Measurements from ENCODE around the gene SOAT2. TPM values are rescaled to one million over a fixed set of nuclear protein-coding genes. Genes with fewer than 3 reads are reported as not detected.

SOAT2 gene
- total RNA-seq, 2 experiments from 2014 or later: 1.1 to 1.5 TPM

DNA sequence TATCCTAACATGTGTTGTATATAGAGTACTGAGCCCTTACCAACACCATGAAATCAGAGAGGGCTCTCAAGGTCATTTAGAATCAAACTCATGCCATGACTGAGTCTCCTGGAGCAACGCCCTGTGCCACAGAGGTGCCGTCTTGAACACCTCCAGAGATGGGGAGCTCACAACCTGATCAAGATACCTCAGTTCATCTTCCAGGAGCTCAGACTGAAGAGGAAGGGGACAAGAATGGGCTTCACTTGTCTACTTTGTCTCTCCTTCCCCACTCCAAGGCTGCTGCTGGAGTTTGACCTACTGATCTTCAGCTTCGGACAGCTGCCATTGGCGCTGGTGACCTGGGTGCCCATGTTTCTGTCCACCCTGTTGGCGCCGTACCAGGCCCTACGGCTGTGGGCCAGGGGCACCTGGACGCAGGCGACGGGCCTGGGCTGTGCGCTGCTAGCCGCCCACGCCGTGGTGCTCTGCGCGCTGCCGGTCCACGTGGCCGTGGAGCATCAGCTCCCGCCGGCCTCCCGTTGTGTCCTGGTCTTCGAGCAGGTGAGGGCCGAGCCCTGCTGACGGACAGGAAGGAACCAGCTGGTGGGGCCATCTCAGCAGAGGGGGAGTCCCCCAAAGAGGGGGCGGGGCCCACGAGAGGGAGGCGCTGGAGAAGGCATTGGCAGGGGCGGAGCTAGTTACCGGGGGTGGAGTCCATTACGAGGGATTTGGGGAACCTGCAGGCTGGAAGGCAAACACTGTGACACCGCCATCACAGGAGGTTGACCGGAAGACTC, 12.0 kb downstream of the SOAT2 start:
- Mint-ChIP-seq H3K9me3 (no peaks in the 10 kb centered on the region), H3K27me3 (no peaks in the 10 kb centered on the region), H3K4me3 (no peak overlapping the region), H3K4me1 (ENCODE audit: low read depth) (no peaks in the 10 kb centered on the region), H3K36me3 (no peaks in the 10 kb centered on the region), H3K27ac (no peak overlapping the region)
- ChIA-PET POLR2A (no interaction called here), CTCF (interaction anchor here (0.6 to 1.3 kb wide), 3 partner anchors 37 to 61 kb away, joined by 3 to 4 read pairs (median 3); no protein-coding TSS in a partner anchor)
- intact Hi-C loops (cut with micrococcal nuclease): no loop called here
- DNase-seq: no peak

- no peak for DNase-seq
- Mint-ChIP-seq H3K27ac (no peak overlapping the region), H3K27me3 (no peaks in the 10 kb centered on the region), H3K4me1 (ENCODE audit: low read depth) (no peaks in the 10 kb centered on the region), H3K36me3 (no peaks in the 10 kb centered on the region), H3K4me3 (no peak overlapping the region), H3K9me3 (no peaks in the 10 kb centered on the region)
- CTCF ChIA-PET: interaction anchor here (0.6 to 1.3 kb wide), 3 partner anchors 36 to 62 kb away, joined by 3 to 4 read pairs (median 3); no protein-coding TSS in a partner anchor
- POLR2A ChIA-PET: interaction anchor here (0.7 kb wide), 1 partner anchor 21 kb away, joined by 3 read pairs; no protein-coding TSS in a partner anchor
- intact Hi-C loops (cut with micrococcal nuclease): no loop called here
Measured at GRCh38 chr12:53115891-53116648, 12.8 kb downstream of the SOAT2 start.

- no peak overlapping the region for H3K27ac Mint-ChIP-seq
- no peak overlapping the region for H3K4me3 Mint-ChIP-seq
- no peaks in the 10 kb centered on the region for H3K9me3 Mint-ChIP-seq
- no peaks in the 10 kb centered on the region for H3K27me3 Mint-ChIP-seq
- ChIA-PET POLR2A (no interaction called here), CTCF (interaction anchor here (1.2 kb wide), 1 partner anchor 52 kb away, joined by 4 read pairs; no protein-coding TSS in a partner anchor)
- DNase-seq: no peak
- no peaks in the 10 kb centered on the region for H3K36me3 Mint-ChIP-seq
- no peaks in the 10 kb centered on the region for H3K4me1 Mint-ChIP-seq (ENCODE audit: low read depth)
- intact Hi-C loops (cut with micrococcal nuclease): no loop called here
Measured at GRCh38 chr12:53118751-53119300, 15.5 kb downstream of the SOAT2 start.

GRCh38 chr12:53120685-53121525, 17.6 kb downstream of the SOAT2 start:
- Mint-ChIP-seq H3K4me1 (ENCODE audit: low read depth) (no peaks in the 10 kb centered on the region), H3K4me3 (no peak overlapping the region), H3K9me3 (no peaks in the 10 kb centered on the region), H3K27me3 (no peaks in the 10 kb centered on the region), H3K36me3 (no peaks in the 10 kb centered on the region), H3K27ac (no peak overlapping the region)
- CTCF ChIA-PET: no interaction called here
- POLR2A ChIA-PET: no interaction called here
- DNase-seq: no peak
- intact Hi-C loops (cut with micrococcal nuclease): no loop called here

- no peak for DNase-seq
- H3K27me3 Mint-ChIP-seq: no peaks in the 10 kb centered on the region
- H3K9me3 Mint-ChIP-seq: no peaks in the 10 kb centered on the region
- ChIA-PET POLR2A (no interaction called here), CTCF (no interaction called here)
- H3K4me1 Mint-ChIP-seq (ENCODE audit: low read depth): no peaks in the 10 kb centered on the region
- intact Hi-C loops (cut with micrococcal nuclease): no loop called here
- no peak overlapping the region for H3K27ac Mint-ChIP-seq
- no peaks in the 10 kb centered on the region for H3K36me3 Mint-ChIP-seq
- no peak overlapping the region for H3K4me3 Mint-ChIP-seq
Measured at GRCh38 chr12:53122961-53123468, 19.7 kb downstream of the SOAT2 start.

DNA sequence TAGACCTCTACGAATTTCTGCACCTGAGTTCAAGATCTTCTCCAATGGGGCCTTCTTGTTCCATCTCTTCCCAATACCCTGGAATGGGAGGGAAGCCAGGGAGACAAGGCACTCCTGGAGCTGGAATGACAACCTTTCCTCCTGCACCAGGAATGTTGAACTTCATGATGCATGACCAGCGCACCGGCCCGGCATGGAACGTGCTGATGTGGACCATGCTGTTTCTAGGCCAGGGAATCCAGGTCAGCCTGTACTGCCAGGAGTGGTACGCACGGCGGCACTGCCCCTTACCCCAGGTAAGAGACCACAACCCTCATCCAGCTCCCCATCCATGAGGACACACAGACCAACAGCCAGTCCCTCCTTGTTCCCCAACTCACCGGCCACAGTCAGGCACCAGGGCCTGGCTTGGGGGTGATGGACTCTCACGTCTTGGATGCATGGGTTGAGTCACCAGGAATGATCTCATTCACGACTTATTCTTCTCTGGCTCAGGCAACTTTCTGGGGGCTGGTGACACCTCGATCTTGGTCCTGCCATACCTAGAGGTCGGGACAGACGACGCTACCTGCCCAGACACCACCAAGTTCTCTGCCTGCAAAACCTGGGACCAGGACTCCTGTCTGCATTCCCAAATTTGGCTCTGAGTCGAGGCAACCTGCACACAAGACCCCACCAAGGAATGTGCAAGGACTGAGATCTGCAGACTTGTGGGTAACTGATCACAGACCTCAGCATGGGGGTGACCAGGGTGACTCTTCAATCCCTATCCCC, 20.5 kb downstream of the SOAT2 start:
- intact Hi-C loops (cut with micrococcal nuclease): no loop called here
- ChIA-PET POLR2A (no interaction called here), CTCF (no interaction called here)
- no peaks in the 10 kb centered on the region for H3K9me3 Mint-ChIP-seq
- no peak overlapping the region for H3K4me3 Mint-ChIP-seq
- H3K27ac Mint-ChIP-seq: no peak overlapping the region
- H3K36me3 Mint-ChIP-seq: no peaks in the 10 kb centered on the region
- H3K4me1 Mint-ChIP-seq (ENCODE audit: low read depth): no peaks in the 10 kb centered on the region
- no peaks in the 10 kb centered on the region for H3K27me3 Mint-ChIP-seq
- DNase-seq: no peak

DNA sequence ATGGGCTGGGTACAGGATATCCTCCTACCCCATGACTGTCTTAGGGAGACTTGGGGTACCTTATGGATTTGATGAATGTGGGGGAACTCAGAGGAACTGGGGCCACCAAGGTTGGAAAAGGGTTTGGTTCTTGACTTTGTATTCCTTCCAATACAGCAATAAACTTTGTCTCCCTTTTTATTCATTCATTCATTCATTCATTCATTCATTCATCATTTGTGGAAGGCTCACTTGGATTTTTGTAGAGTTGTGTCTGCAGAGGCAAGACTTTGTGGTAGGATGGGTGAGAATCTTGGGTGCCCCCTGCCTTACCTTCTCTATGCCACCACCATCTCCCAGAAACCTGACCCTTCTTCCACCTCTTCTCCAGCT, 21.1 kb downstream of the SOAT2 start:
- DNase-seq: no peak
- H3K9me3 Mint-ChIP-seq: no peaks in the 10 kb centered on the region
- H3K27me3 Mint-ChIP-seq: no peaks in the 10 kb centered on the region
- H3K36me3 Mint-ChIP-seq: no peaks in the 10 kb centered on the region
- no peaks in the 10 kb centered on the region for H3K4me1 Mint-ChIP-seq (ENCODE audit: low read depth)
- ChIA-PET POLR2A (no interaction called here), CTCF (no interaction called here)
- intact Hi-C loops (cut with micrococcal nuclease): no loop called here
- no peak overlapping the region for H3K4me3 Mint-ChIP-seq
- H3K27ac Mint-ChIP-seq: no peak overlapping the region

DNA sequence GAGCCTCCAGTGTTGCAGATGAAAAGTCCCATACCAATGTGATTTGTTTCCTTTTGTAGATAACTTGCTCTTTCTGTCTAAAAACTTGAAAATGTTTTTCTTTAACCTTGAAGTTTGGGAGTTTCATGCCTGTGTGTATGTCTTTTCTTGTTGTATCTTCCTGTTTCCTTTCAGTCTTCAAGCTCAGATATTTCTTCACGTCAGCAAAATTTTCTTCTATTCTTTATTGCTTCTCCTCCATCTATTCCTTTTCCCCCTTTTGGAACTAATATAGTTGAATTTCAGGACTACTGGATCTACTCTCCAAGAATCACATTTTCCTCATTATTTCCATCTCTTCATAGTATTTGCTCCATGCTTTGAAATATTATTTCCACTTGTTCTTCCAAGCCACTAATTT, 23.9 kb downstream of the SOAT2 start:
- no peaks in the 10 kb centered on the region for H3K27me3 Mint-ChIP-seq
- no peaks in the 10 kb centered on the region for H3K9me3 Mint-ChIP-seq
- H3K4me3 Mint-ChIP-seq: no peak overlapping the region
- no peaks in the 10 kb centered on the region for H3K4me1 Mint-ChIP-seq (ENCODE audit: low read depth)
- intact Hi-C loops (cut with micrococcal nuclease): no loop called here
- no peak for DNase-seq
- ChIA-PET POLR2A (no interaction called here), CTCF (no interaction called here)
- H3K27ac Mint-ChIP-seq: no peak overlapping the region
- no peaks in the 10 kb centered on the region for H3K36me3 Mint-ChIP-seq

GRCh38 chr12:53128780-53129569, 25.7 kb downstream of the SOAT2 start:
- Mint-ChIP-seq H3K4me1 (ENCODE audit: low read depth) (no peaks in the 10 kb centered on the region), H3K36me3 (no peaks in the 10 kb centered on the region), H3K27me3 (no peaks in the 10 kb centered on the region), H3K4me3 (no peak overlapping the region), H3K9me3 (no peaks in the 10 kb centered on the region), H3K27ac (no peak overlapping the region)
- ChIA-PET CTCF (interaction anchor here (1.1 kb wide), 1 partner anchor 62 kb away, joined by 5 read pairs; no protein-coding TSS in a partner anchor), POLR2A (no interaction called here)
- intact Hi-C loops (cut with micrococcal nuclease): no loop called here
- DNase-seq: no peak

DNA sequence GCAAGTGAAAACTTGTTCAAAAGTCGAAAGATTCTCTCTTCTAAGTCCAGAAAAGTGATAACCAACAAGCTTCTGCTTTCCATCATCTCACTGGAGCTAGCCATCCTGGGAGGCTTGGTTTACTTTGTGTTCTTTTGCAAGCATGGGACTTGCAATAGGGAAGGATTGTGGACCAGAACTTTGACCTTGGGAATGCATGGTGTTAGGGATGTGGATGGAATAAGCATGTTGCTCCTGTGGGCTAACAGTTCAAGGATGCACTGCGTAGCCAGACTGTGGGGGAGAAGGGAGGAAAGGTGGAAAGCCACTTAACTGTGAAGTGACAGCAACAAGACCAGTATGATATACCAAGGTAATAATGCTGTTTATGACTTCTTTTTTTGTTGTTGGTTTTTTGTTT, 28.6 kb downstream of the SOAT2 start:
- no peaks in the 10 kb centered on the region for H3K4me1 Mint-ChIP-seq (ENCODE audit: low read depth)
- no peak overlapping the region for H3K27ac Mint-ChIP-seq
- no peak overlapping the region for H3K4me3 Mint-ChIP-seq
- intact Hi-C loops (cut with micrococcal nuclease): no loop called here
- H3K9me3 Mint-ChIP-seq: peaks cover 2% of the 10 kb centered on the region
- ChIA-PET CTCF (interaction anchor here (1.4 kb wide), 1 partner anchor 28 kb away, joined by 5 read pairs; no protein-coding TSS in a partner anchor), POLR2A (no interaction called here)
- DNase-seq: no peak
- H3K27me3 Mint-ChIP-seq: no peaks in the 10 kb centered on the region
- no peaks in the 10 kb centered on the region for H3K36me3 Mint-ChIP-seq

DNA sequence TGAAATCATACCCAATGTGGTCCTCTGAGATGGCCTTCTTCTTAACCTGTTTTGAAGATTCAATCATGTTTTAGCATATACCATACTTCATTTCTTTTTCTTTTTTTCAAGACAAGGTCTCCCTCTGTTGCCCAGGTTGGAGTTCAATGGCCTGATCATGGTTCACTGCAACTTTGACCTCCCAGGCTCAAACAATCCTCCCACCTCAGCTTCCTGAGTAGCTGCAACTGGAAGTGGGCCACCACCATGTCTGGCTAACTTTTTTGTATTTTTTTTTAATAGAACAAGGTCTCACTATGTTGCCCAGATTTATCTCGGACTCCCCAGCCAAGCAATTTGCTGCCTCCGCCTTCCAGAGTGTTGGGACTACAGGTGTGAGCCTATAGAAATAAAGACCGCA, 30.4 kb downstream of the SOAT2 start:
- ChIA-PET POLR2A (no interaction called here), CTCF (interaction anchor here (0.7 kb wide), 1 partner anchor 623 kb away, joined by 3 read pairs; no protein-coding TSS in a partner anchor)
- Mint-ChIP-seq H3K27me3 (no peaks in the 10 kb centered on the region), H3K4me3 (no peak overlapping the region), H3K27ac (no peak overlapping the region), H3K4me1 (ENCODE audit: low read depth) (no peaks in the 10 kb centered on the region), H3K36me3 (no peaks in the 10 kb centered on the region), H3K9me3 (peaks cover 8% of the 10 kb centered on the region)
- intact Hi-C loops (cut with micrococcal nuclease): no loop called here
- DNase-seq: no peak
